HEK293 (cell line): ENCODE measurements around the gene DAP.
"Not testable (repeated sequence)": the region's sequence is repeated elsewhere in the genome, so short reads cannot be mapped to it uniquely, and the experiment has no call there.

Experiments used
- CTCF ChIA-PET: fragments of 350-600 bp; formaldehyde crosslinking; extraction: SDS; loops from one replicate; lab custom pipeline; 2021; ENCODE audit warnings: antibody characterized with exemption; lab: Yijun Ruan, JAX
- POLR2A ChIA-PET: fragments of 300-600 bp; formaldehyde crosslinking; extraction: SDS; loops from one replicate; lab custom pipeline; 2020; ENCODE audit warnings: antibody characterized with exemption, inconsistent platforms; lab: Yijun Ruan, JAX
- H3K27ac ChIP-seq: fragments of 200-500 bp; sonication (Bioruptor generic); 2 replicates; pipeline ENCODE4 v1.5.1; 2014; ENCODE audit warnings: low read depth, low read length, control low read depth, inconsistent platforms; ENCODE audit errors: extremely low read depth
- H3K36me3 ChIP-seq, 2 experiments: fragments of 200-500 bp in 1 of 2; sonication (Bioruptor generic) in 1 of 2; 1 replicate in 1 of 2; 2 replicates in 1 of 2; pipeline ENCODE4 v1.5.1; 2014 to 2017; ENCODE audit warnings: inconsistent platforms in 2 of 2, low read length in 2 of 2; ENCODE audit not compliant: control insufficient read depth in 2 of 2, insufficient read depth in 1 of 2
- H3K4me1 ChIP-seq: fragments of 200-500 bp; sonication (Bioruptor generic); 2 replicates; pipeline ENCODE4 v1.5.1; 2014; ENCODE audit warnings: mild to moderate bottlenecking, low read length, inconsistent platforms; ENCODE audit not compliant: control insufficient read depth, insufficient read depth
- H3K4me3 ChIP-seq: 2 replicates; pipeline ENCODE4 v1.5.1; 2011; ENCODE audit warnings: low read depth, mild to moderate bottlenecking, control low read depth, low read length, moderate library complexity
- H3K9me3 ChIP-seq: fragments of 200-500 bp; sonication (Bioruptor generic); 2 replicates; pipeline ENCODE4 v1.5.1; 2014; ENCODE audit warnings: low read depth, low read length, inconsistent platforms; ENCODE audit not compliant: control insufficient read depth, insufficient read depth
- BCL6B ChIP-seq: fragments of 450-650 bp; formaldehyde crosslinking; IDR thresholded peaks from 2 replicates; pipeline ENCODE4 v1.5.1; 2017; ENCODE audit warnings: missing biosample characterization, missing genetic modification characterization
- GLI2 ChIP-seq: fragments of 450-650 bp; formaldehyde crosslinking; IDR thresholded peaks from 2 replicates; pipeline ENCODE4; 2017; ENCODE audit warnings: missing biosample characterization, missing genetic modification characterization, low read depth, borderline replicate concordance
- GLI4 ChIP-seq: fragments of 450-650 bp; formaldehyde crosslinking; IDR thresholded peaks from 2 replicates; pipeline ENCODE4 v1.5.1; 2016; ENCODE audit warnings: missing biosample characterization, missing genetic modification characterization
- HOXD13 ChIP-seq: sonication (generic); formaldehyde crosslinking; IDR thresholded peaks from 2 replicates; pipeline ENCODE4 v1.8.0; 2022; ENCODE audit warnings: missing genetic modification reagents, borderline replicate concordance
- RBAK ChIP-seq: fragments of 450-650 bp; formaldehyde crosslinking; IDR thresholded peaks from 2 replicates; pipeline ENCODE4 v1.5.1; 2016; ENCODE audit warnings: missing biosample characterization, missing genetic modification characterization
- ZBTB20 ChIP-seq: fragments of 450-650 bp; formaldehyde crosslinking; IDR thresholded peaks from 2 replicates; pipeline ENCODE4 v1.5.1; 2016; ENCODE audit warnings: missing biosample characterization, missing genetic modification characterization
- ZNF18 ChIP-seq: fragments of 450-650 bp; formaldehyde crosslinking; IDR thresholded peaks from 2 replicates; pipeline ENCODE4 v1.5.1; 2016; ENCODE audit warnings: missing biosample characterization, missing genetic modification characterization
- ZNF23 ChIP-seq: fragments of 450-650 bp; formaldehyde crosslinking; IDR thresholded peaks from 2 replicates; pipeline ENCODE4 v1.5.1; 2016; ENCODE audit warnings: missing biosample characterization, missing genetic modification characterization, borderline replicate concordance
- ZNF26 ChIP-seq: fragments of 450-650 bp; formaldehyde crosslinking; IDR thresholded peaks from 2 replicates; pipeline ENCODE4 v1.5.1; 2016; ENCODE audit warnings: missing biosample characterization, missing genetic modification characterization
- ZNF341 ChIP-seq: fragments of 450-650 bp; formaldehyde crosslinking; IDR thresholded peaks from 2 replicates; pipeline ENCODE4; 2016; ENCODE audit warnings: low read depth, missing biosample characterization, missing genetic modification characterization
- ZNF513 ChIP-seq: fragments of 450-650 bp; IDR thresholded peaks from 2 replicates; pipeline ENCODE4 v1.5.1; 2018; ENCODE audit warnings: missing biosample characterization, missing genetic modification characterization
- ZNF514 ChIP-seq: fragments of 450-650 bp; formaldehyde crosslinking; IDR thresholded peaks from 2 replicates; pipeline ENCODE4 v1.5.1; 2016; ENCODE audit warnings: missing biosample characterization, missing genetic modification characterization
- ZNF624 ChIP-seq: fragments of 450-650 bp; formaldehyde crosslinking; IDR thresholded peaks from 2 replicates; pipeline ENCODE4 v1.5.1; 2017; ENCODE audit warnings: missing biosample characterization, missing genetic modification characterization
- ZNF629 ChIP-seq: fragments of 450-650 bp; formaldehyde crosslinking; IDR thresholded peaks from 2 replicates; pipeline ENCODE4 v1.5.1; 2017; ENCODE audit warnings: missing biosample characterization, missing genetic modification characterization
- ZNF701 ChIP-seq: fragments of 450-650 bp; formaldehyde crosslinking; IDR thresholded peaks from 2 replicates; pipeline ENCODE4 v1.5.1; 2016; ENCODE audit warnings: missing biosample characterization, missing genetic modification characterization
- ZSCAN18 ChIP-seq: fragments of 450-650 bp; formaldehyde crosslinking; IDR thresholded peaks from 2 replicates; pipeline ENCODE4 v1.5.1; 2016; ENCODE audit warnings: missing biosample characterization, missing genetic modification characterization
- ZXDB ChIP-seq: fragments of 450-650 bp; formaldehyde crosslinking; IDR thresholded peaks from 2 replicates; pipeline ENCODE4 v1.5.1; 2016; ENCODE audit warnings: missing biosample characterization, missing genetic modification characterization
- TF ChIP-seq, protein P1 (sequence below): fragments of 450-650 bp; formaldehyde crosslinking; IDR thresholded peaks from 2 replicates; pipeline ENCODE4 v1.5.1; 2016; ENCODE audit warnings: missing biosample characterization, missing genetic modification characterization

DAP gene

GRCh38 chr5:10788358-10788757 is 27.3 kb upstream of the DAP start (continued):
- TF ChIP-seq ZNF26 (no peak), ZNF624 (tag by site-specific recombination) (no peak), ZNF513 (no peak), ZXDB (tag by site-specific recombination) (no peak), ZNF701 (tag by site-specific recombination) (no peak), RBAK (tag by site-specific recombination) (no peak), GLI4 (tag by site-specific recombination) (no peak), BCL6B (tag by site-specific recombination) (no peak), ZNF514 (tag by site-specific recombination) (no peak), ZNF629 (tag by site-specific recombination) (no peak)
- TF ChIP-seq, protein P1, sequence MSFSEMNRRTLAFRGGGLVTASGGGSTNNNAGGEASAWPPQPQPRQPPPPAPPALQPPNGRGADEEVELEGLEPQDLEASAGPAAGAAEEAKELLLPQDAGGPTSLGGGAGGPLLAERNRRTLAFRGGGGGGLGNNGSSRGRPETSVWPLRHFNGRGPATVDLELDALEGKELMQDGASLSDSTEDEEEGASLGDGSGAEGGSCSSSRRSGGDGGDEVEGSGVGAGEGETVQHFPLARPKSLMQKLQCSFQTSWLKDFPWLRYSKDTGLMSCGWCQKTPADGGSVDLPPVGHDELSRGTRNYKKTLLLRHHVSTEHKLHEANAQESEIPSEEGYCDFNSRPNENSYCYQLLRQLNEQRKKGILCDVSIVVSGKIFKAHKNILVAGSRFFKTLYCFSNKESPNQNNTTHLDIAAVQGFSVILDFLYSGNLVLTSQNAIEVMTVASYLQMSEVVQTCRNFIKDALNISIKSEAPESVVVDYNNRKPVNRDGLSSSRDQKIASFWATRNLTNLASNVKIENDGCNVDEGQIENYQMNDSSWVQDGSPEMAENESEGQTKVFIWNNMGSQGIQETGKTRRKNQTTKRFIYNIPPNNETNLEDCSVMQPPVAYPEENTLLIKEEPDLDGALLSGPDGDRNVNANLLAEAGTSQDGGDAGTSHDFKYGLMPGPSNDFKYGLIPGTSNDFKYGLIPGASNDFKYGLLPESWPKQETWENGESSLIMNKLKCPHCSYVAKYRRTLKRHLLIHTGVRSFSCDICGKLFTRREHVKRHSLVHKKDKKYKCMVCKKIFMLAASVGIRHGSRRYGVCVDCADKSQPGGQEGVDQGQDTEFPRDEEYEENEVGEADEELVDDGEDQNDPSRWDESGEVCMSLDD (tag by site-specific recombination): no peak

DNA sequence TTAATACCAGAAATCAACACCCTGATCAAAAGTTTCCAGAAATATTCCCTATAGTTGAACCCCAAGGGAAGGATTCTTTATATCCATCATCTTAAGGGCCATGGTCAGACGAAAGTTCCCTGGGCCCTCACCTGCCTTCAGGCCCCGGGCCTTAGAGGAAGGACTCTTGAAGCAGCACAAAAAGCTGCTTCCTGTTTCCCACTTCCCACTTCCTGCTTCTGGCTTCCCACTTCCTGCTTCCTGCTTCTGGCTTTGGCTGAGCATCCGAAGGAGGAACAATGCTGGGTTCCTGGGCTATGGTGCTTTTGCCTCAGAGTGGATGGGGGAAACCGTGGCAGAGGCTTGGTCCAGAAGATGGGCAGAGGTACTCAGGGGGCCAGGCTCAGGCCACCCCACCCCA is 25.8 kb upstream of the DAP start:
- Histone ChIP-seq H3K9me3 (no peaks in the 10 kb centered on the region), H3K27ac (no peak overlapping the region), H3K4me3 (no peak overlapping the region), H3K36me3 (no peaks in the 10 kb centered on the region), H3K4me1 (no peaks in the 10 kb centered on the region)
- POLR2A ChIA-PET: no interaction called here
- CTCF ChIA-PET: no interaction called here
- TF ChIP-seq ZSCAN18 (no peak), ZNF23 (no peak), HOXD13 (CRISPR knock-in tag) (no peak), ZNF18 (tag by site-specific recombination) (no peak), ZNF341 (tag by site-specific recombination) (no peak), ZBTB20 (tag by site-specific recombination) (no peak), GLI2 (tag by site-specific recombination) (no peak)

- H3K4me3 ChIP-seq, CTCF ChIA-PET, H3K9me3 ChIP-seq, H3K36me3 ChIP-seq, H3K4me1 ChIP-seq, POLR2A ChIA-PET, H3K27ac ChIP-seq: not testable (repeated sequence)
Observed at GRCh38 chr5:10780208-10780607, 19.2 kb upstream of the DAP start.
